CD4-positive, alpha-beta T cell treated with Interleukin-1 beta for 1 hour (primary cell): ENCODE measurements around the gene M1AP.
"Not testable (repeated sequence)": the region's sequence is repeated elsewhere in the genome, so short reads cannot be mapped to it uniquely, and the experiment has no call there.

Source experiments
- DNase-seq, 2 donors: peaks; one replicate each; pipeline ENCODE4 v3.0.0-alpha.2; 2020 to 2022

Gene M1AP

GRCh38 chr2:74561022-74561421 lies 87.1 kb downstream of the M1AP start:
- DNase-seq = not testable (repeated sequence)

GRCh38 chr2:74560591-74560990 lies 87.5 kb downstream of the M1AP start:
- no peak for DNase-seq

DNA sequence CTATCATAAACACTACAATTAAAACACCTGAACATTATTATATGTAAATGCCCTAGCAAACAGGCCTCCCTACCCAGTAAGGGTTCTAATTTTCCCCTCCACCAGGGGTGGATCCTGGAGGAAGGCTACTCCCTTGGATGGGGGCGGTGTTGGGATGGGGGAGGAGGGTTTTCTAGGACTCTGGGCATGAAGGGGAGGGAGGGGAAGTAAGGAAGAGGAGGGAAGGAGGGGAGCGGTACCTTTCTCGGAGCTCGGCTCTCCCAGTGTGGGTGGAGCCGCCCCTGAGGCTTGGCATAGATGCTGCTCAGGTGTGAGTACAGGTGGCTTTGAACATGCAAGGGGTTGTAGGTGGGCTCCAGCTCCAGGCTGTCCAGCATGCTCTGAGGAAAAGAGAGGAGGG lies 88.2 kb downstream of the M1AP start:
- DNase-seq = no peak

GRCh38 chr2:74558284-74559230 lies 89.6 kb downstream of the M1AP start:
- DNase-seq = no peak

GRCh38 chr2:74556831-74557370 lies 91.2 kb downstream of the M1AP start:
- no peak for DNase-seq

DNA sequence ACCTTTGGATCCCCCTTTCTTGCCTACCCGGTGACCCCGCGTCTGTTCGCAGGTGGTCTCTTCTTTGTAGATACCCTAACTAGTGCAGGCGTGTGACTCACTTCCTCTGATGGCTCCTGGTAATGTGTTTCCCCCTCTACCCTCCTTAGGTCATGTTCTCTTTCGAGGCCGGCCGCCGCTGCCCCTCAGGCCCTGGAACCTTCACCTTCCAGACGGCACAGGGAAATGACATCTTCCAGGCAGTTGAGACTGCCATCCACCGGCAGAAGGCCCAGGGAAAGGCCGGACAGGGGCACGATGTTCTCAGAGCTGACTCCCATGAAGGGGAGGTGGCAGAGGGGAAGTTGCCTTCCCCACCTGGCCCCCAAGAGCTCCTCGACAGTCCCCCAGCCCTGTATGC lies 92.0 kb downstream of the M1AP start:
- no peak for DNase-seq

- no peak for DNase-seq
These were observed 92.5 kb downstream of the M1AP start for GRCh38 chr2:74555610-74556103.

GRCh38 chr2:74554820-74555531 lies 93.2 kb downstream of the M1AP start:
- peak; percentile 38 to 41 for DNase-seq

DNA sequence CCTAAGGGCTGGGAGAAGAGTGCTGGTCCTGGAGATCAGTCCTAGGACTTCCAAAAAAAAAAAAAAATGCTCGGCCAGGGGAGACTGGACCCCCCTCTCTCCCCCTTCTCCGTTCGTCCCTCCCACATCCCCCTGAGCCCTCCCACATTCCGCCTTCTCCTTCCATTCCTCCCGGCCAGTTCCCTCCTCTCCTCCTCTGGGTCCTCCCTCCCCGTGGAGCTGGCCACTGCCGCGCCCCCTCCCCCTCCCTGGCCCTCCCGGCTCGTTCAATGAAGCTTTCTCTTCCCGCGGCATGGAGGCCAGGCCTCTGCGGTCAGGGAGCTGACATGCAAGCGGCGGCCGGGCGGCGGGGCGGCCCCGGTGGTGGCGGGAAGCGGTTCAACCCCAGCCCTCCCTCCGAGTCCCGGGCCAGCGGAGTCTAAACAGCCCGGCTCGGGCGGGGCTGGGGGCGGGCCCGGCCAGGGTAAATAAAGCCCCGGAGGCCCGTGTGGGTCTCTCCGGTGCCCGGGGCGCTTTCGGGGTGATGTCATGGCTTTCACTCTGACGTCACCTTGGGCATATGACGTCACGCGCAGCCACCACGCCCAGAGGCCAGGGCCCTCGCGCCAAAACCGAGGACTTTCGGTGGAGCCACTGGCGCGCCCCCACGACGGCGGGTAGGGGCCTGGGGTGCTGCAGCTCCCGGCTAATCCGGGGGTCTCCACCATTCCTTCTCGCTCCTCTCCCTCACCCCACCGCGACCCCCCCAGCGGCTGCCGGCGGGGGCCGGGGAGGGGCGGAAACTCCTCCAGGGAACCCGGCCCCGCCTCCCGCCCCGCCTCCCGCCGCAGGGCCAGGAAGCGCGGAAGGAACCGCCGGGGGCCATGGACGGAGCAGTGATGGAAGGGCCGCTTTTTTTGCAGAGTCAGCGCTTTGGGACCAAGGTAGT lies 94.0 kb downstream of the M1AP start, which contains the start of the genes DOK1 and LOXL3:
Gene DOK1 (plus strand): TSS at position 829 of the 928 bp plus-strand sequence. CDS start 35 bp downstream, at position 864.
Gene LOXL3 (minus strand): TSS at position 51 of the 928 bp plus-strand sequence. CDS start 1,308 bp downstream, outside the sequence.
- peak; percentile 80 to 86 for DNase-seq

DNA sequence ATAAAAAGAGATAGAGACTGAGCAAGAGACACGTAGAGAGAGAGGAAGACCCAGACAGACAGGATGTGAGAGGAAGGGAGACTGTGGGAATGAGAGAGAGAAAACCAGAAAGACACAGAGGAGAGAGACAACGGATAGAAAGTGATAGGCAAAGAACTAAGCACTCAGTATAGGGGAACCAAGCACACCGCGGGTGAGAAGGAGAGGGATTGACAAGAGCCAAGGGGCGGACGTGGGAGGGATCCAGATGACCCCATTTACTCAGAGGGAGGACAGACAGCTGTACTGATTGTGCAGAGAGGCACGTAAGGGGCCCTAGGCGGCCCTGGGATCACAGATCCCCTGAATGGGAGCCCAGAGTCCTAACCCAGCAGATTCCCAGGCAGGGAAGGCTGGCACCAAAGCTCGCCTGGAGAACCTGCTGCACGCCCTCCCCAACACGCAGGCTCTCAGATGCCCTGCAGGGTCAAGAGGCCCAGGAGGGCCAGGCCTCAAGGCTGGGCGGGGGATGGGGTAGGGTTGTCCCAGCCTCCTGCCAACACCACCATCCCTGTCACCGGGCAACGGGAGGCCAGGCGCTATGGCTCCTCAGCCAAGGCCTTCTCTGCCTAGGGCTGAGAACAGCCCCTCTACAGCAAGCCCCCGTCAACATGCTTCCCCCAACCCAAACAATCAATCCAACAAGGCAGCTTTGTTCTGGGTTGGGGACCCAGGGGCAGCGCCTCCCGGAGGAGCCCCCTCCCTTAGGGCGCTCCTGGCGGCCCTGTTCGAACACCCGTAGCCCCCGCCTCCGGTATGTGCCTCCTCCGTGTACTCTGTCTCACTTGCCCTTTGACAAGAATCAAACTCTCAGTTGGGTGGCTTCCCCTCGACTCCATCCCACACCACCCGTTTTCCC lies 95.0 kb downstream of the M1AP start:
- DNase-seq = no peak

GRCh38 chr2:74551942-74552913 lies 95.9 kb downstream of the M1AP start:
- DNase-seq = no peak

DNA sequence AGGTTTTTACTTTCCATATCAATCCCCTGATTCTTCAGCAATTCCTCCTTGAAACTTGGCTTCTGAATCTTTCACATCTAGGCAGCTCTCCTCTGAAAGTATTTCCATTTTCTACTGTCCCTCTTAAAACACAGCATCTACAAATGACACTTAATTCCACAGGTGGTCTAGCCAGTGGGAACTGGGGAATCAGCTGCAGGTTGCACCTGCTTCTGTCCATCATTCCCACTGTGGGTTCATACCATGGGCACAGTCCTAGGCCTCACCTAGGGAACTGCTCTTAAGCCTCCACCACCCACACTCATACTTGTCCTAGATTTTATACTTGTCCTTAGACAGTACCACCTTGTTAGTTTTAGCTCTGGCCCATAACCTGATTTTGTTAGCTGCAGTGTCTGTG lies 96.6 kb downstream of the M1AP start:
- DNase-seq = no peak

GRCh38 chr2:74550231-74550630 lies 97.9 kb downstream of the M1AP start:
- DNase-seq = no peak

DNA sequence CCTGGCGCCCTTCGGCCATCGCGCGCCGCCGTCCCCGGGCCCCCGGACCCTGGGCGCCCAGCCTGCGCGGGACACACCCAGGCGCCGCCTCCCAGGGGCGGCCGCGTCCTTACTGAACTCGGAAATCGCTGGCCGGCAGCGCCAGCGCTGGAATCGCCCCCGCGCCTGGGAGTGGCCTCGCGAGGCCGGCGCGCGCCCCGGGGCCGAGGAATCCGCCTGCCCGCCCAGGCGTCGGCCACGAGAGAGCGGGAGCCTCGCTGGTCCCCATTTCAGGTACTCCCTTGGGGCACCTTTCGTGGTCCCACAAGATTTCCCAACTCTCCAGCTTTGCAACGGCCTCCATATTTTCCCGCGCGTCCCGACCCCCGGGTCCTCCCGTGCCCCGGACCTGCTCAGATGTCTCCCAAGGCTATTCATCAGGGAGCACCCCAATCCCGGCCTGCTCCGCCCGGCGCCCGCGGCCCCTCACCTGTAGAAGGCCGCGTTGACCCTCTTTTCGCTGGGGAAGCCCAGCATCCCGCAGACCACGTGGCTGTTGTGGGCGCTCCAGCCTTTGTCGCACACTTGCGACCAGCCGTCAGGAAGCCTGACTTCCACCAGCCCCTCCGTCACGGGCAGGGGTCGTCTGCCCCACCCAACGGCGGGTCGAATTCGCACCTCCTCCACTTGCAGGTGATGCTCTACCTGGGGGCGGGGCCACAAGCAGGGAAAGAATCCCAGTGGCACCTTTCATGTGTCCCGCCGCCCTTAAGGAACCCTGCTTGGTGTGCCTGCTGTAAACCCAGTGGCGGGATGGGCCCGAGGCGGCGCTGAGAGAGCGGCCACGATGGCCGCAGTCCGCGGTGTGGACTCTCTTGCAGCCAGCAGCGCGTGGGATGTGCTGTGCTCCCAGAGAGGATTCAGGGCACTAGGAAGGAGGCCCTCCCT lies 99.0 kb downstream of the M1AP start:
- no peak for DNase-seq

DNA sequence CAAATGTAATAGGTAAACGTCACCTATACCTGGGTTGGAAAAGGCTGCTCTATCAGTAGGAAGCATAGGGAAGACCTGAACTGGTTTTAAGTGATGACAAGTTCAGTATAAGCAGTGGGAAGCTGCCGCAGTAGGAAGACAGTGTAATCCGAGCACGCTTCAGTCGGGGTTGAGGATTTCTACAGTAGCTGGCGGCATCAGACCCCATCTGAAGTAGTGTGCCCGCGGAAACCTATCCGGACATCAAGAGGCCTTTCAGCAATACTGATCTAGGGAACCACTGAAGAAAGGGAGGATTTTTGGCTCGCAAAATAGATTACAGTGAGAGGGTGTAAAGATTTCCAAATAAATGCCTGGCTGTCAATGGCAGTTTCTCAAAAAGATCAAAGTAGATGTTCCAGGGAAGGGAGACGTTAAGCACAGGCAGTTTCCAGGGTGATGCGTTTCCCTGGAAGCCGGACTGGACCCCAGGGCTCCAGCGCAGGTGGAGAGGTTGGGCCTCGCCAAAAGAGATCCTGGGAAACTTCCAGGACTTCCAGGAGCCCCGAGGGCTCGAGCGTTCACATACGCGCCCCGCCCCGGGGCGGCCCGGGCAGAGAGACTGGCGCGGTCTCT lies 99.7 kb downstream of the M1AP start:
- no peak for DNase-seq

DNA sequence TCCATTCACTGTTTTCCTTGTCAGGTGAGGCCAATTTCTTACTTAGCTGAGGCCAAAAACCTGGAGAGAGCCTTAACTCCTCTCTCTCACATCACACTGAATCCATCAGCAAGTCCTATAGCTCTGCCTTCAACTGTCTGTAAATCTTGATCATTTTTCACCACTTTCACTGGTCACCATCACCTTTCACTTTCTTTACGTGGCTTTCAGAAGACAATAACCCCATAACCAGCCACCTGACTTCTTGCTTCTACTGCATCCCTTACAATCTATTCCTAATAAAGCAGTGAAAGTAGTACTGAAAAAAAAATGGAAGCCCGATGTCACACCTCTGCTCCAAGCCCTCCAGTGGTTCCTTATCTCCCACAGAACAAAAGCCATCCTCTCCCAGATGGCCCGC lies 102.1 kb downstream of the M1AP start:
- no peak for DNase-seq

DNA sequence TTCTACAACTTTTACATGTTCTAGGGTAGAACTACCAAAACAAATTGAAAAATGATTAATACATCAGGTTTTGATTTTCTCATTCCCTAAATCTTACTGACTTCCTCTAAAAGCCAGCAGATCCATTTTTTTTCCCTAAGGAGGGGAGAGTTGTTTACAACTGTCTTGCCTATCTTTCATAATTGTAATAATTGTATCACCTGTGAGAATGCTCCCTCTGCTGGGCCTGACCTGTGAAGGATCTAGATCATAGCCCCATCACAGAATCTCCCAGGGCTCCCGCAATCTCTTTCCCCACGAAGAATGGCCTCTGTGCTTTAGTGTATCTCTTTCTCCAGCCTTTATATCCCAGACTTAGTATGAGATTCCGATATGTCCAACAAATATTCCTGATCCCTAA lies 103.5 kb downstream of the M1AP start:
- no peak for DNase-seq

- DNase-seq = no peak
These were observed 105.2 kb downstream of the M1AP start for GRCh38 chr2:74542978-74543377.
